ENCODE data around the gene LIN28B. TPM values are rescaled to one million over a fixed set of nuclear protein-coding genes. Genes with fewer than 3 reads are reported as not detected.
A peak's percentile ranks its signal among the peaks of the same experiment; 100 is the strongest.
"Not testable (repeated sequence)": the region's sequence is repeated elsewhere in the genome, so short reads cannot be mapped to it uniquely, and the experiment has no call there.

LIN28B gene
- total RNA-seq, 1 experiment from 2014 or later = 0.27 TPM

DNA sequence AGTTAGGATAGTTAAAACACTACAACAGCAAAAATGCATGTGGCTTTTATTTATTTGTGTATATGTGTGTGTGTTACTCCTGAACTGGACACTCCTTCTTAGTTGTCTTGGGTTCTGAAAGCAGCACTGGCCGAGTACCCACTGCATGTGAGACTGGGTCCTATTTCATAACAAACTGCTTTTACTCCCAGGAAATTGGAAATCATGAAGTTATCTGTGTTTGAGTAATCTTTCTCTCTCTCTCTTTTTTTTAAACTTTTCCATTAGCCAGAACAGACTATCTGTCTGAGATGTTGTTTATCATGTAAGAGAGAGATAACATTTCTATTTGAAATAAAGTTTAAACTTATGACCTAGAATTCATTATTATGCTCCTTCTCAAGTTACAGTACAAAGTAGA is 110.4 kb downstream of the LIN28B start:
- no peak for DNase-seq (ENCODE audit: low read depth)

DNA sequence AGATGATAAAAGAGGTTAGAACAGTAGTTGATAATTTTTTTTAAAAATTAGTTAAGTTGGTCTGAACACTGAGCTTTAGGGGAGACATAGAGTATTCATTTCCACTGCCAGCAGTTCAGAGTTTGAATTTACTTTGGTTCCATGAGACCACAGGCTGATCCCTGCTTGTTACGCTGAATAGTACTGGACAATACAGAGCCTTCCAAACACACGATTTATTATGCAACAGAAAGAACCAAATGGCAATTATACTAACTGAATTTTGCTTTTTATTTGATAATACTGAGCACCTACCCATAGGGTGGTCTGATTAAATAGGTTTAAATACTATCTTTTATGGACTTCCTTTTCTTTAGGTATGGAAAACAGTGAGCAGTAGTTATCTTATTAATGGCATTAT is 111.5 kb downstream of the LIN28B start:
- no peak for DNase-seq (ENCODE audit: low read depth)

GRCh38 chr6:105069821-105070445 is 113.0 kb downstream of the LIN28B start:
- peak; percentile 18 for DNase-seq (ENCODE audit: low read depth)

- peak; percentile 55 for DNase-seq (ENCODE audit: low read depth)
Observed at GRCh38 chr6:105072798-105073199, 115.9 kb downstream of the LIN28B start.

DNA sequence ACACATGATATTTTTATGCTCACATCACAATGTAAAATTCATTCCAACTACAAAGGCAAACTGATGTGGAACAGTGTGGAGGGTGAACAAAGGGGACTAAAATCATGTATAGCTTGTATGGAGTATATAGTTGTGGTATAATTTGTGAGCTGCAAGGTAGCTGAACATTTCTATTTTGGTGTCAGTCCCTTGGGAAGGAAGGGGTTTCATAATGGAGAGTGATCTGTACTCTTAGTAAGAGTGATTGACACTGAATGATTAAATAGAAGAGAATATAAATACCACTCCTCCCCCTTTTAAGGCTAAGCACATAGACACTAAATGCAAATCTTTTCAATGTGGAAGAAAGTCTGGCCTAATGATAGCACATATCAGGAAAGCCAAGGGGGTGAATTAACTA is 118.3 kb downstream of the LIN28B start:
- no peak for DNase-seq (ENCODE audit: low read depth)

DNA sequence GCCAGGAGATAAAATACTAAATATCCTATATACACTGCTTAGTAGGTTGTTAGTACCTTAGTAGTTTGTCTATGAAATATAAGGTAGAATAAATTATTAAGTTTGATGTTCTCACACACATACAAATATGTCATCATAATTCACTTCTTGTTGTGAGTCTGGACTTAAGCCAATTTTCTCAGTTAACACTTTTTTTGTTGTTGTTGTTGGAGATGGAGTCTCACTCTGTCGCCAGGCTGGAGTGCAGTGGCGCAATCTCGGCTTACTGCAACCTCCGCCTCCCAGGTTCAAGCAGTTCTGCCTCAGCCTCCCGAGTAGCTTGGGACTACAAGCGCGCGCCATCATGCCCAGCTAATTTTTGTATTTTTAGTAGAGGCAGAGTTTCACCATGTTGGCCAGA is 119.5 kb downstream of the LIN28B start:
- not testable (repeated sequence) for DNase-seq (ENCODE audit: low read depth)

DNA sequence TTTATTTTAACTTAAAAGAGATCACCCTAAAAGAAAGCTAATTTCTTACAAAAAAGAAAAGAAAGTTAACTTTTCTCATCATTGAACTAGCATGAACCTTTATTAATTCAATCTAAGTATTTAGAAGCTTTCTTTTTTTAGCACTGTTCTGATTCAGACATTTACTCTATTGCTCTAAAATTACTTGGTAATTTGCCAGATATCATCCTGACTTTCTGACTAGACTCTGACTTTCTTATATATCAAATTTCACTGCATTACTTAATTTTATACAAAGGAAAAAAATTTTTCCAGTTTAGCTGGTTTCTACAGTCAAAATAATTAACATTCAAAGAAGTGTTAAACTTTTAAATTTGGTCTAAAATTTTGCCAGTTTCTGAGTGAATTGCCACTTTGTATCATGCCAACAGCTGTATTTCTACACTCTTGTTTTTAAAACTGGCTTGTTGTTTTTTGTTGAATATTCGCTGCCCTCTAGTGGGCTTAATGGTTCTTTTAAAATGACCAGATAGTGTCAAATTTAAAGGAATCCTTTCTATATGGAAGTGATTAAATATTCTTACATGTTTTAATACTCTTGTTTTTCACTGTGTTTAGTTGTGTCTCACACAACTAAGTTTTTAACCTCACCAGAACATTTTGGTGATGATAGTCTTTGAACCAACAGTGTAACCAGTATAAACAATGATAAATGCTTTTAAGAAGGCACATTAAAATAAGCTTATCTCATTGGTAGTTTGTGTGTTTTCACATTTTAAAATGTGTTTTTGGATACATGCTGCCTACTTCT is 120.9 kb downstream of the LIN28B start:
- DNase-seq (ENCODE audit: low read depth) = peak; percentile 64

DNA sequence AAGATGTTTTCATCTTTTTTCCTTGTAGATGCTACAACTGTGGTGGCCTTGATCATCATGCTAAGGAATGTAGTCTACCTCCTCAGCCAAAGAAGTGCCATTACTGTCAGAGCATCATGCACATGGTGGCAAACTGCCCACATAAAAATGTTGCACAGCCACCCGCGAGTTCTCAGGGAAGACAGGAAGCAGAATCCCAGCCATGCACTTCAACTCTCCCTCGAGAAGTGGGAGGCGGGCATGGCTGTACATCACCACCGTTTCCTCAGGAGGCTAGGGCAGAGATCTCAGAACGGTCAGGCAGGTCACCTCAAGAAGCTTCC is 121.4 kb downstream of the LIN28B start:
- no peak for DNase-seq (ENCODE audit: low read depth)

DNA sequence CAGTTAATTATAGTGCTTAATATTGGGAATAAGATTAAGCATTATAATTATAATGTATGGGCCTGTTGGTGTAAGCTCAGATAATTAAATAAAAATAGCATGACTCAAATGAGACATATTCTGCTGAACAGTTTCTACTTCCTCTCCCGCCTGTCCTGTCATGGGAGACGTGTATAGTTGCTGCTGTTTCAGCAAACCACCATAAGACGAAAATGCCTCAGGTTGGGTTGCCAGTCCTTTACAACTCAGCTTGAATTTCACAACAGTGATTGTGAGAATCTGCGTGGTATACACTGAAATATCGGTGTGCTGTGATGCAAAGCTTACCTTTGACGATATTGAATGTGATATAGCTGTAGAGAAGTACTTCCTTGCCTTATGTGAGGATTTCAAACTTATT is 123.4 kb downstream of the LIN28B start:
- no peak for DNase-seq (ENCODE audit: low read depth)

- peak; percentile 30 for DNase-seq (ENCODE audit: low read depth)
Observed at GRCh38 chr6:105081662-105082061, 124.8 kb downstream of the LIN28B start.

GRCh38 chr6:105087571-105088211 is 130.8 kb downstream of the LIN28B start:
- peak; percentile 62 for DNase-seq (ENCODE audit: low read depth)

- DNase-seq (ENCODE audit: low read depth) = peak; percentile 18
Observed at GRCh38 chr6:105091140-105091829, 134.4 kb downstream of the LIN28B start.

GRCh38 chr6:105094133-105094640 is 137.3 kb downstream of the LIN28B start:
- no peak for DNase-seq (ENCODE audit: low read depth)

GRCh38 chr6:105095139-105095538 is 138.2 kb downstream of the LIN28B start:
- no peak for DNase-seq (ENCODE audit: low read depth)

DNA sequence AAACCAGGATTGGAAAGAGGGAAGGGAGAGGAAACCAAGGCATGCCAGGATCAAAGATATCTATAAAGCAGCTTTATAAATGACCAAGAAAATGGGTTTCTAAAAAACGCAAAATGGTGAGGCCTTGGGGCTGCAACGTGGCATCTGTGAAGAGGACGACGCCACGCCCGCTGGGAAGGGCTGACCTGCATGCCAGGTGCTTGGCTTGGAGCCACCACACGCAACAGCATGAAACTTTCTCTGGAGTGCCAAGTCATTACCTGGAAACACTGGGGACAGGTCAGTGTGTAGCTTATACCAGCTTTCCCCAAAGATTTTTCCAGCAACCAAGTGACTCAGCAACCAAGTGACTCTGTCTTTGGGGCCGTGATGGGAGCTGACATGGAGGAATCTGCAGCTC is 140.4 kb downstream of the LIN28B start:
- no peak for DNase-seq (ENCODE audit: low read depth)

- DNase-seq (ENCODE audit: low read depth) = no peak
Observed at GRCh38 chr6:105099371-105099770, 142.5 kb downstream of the LIN28B start.

- DNase-seq (ENCODE audit: low read depth) = no peak
Observed at GRCh38 chr6:105102186-105102585, 145.3 kb downstream of the LIN28B start.

- DNase-seq (ENCODE audit: low read depth) = no peak
Observed at GRCh38 chr6:105105094-105105493, 148.2 kb downstream of the LIN28B start.

DNA sequence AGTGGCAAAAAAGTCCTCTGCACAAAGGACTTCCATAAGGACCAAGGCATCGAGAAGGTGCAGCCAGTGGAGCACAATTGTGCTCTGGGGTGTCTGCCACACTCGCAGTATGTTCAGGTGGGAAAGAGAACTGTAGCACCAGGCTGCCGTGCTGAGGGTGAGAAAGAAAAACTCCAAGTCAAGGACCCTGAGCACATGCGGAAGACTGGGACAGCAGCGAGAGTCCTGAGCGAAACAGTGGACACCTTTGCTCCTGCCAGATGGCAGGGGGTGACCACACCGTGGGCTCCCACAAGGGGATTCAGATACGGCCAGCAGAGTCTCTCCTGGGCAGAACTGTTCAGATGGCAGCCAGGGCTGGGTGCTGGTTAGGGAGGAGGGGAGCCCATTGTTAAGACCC is 149.4 kb downstream of the LIN28B start:
- no peak for DNase-seq (ENCODE audit: low read depth)

GRCh38 chr6:105107207-105107606 is 150.3 kb downstream of the LIN28B start:
- DNase-seq (ENCODE audit: low read depth) = no peak

DNA sequence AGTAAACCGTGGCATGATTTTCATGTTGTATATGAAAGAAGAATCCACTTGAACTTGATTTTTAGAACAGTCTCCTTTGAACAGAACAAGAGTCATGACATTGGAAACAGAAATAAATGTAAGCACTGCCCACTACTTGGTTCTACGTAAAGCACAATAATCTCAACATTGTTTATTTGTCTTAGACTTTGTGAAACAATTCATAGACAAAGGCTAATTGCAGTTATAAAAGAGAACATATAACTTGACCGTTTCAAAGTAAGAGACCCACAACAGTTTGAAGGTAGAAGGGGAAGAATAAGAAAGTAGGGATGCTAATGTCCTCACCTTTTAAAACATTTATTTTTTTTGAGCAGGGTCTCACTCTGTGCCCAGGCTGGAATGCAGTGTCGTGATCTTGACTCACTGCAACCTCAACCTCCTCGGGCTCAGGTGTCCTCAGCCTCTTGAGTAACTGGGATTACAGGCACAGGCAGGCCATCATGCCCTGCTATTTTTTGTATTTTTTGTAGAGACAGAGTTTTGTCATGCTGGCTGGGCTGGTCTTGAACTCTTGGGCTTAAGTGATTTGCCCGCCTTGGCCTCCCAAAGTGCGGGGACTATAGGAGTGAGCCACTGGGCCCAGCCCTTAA is 151.8 kb downstream of the LIN28B start:
- no peak for DNase-seq (ENCODE audit: low read depth)
